GM11168 (cell line): ENCODE results near the gene PCDHGB3.
"Not testable (repeated sequence)": the region's sequence is repeated elsewhere in the genome, so short reads cannot be mapped to it uniquely, and the experiment has no call there.

Experiments
- in situ Hi-C: fragments of 300-500 bp; cut with MboI; formaldehyde crosslinking; loops from one replicate; pipeline ENCODE4 v1.12.0; 2022; ENCODE audit warnings: low sequenced_read_pairs; ENCODE audit not compliant: unreplicated experiment

The PCDHGB3 gene

DNA sequence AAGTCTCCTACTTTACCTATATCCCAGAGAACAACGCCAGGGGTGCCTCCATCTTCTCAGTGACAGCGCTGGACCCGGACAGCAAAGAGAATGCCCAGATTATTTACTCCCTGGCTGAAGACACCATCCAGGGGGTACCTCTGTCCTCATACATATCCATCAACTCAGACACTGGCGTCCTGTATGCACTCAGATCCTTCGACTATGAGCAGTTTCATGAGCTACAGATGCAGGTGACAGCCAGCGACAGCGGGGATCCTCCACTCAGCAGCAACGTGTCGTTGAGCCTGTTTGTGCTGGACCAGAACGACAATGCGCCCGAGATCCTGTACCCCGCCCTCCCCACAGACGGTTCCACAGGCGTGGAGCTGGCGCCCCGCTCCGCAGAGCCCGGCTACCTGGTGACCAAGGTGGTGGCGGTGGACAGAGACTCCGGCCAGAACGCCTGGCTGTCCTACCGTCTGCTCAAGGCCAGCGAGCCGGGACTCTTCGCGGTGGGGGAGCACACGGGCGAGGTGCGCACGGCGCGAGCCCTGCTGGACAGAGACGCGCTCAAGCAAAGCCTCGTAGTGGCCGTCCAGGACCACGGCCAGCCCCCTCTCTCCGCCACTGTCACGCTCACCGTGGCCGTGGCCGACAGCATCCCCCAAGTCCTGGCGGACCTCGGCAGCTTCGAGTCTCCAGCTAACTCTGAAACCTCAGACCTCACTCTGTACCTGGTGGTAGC lies 44.7 kb downstream of the PCDHGB3 start:
- in situ Hi-C loops, result loop anchor here (5.0 kb wide), 1 partner anchor 148 kb away; no protein-coding TSS in a partner anchor

DNA sequence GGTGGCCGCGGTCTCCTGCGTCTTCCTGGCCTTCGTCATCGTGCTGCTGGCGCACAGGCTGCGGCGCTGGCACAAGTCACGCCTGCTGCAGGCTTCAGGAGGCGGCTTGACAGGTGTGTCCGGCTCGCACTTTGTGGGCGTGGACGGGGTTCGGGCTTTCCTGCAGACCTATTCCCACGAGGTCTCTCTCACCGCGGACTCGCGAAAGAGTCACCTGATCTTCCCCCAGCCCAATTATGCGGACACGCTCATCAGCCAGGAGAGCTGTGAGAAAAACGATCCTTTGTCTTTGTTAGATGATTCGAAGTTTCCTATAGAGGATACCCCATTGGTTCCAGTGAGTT lies 45.2 kb downstream of the PCDHGB3 start:
- in situ Hi-C loops, result not testable (repeated sequence)

GRCh38 chr5:141417494-141418172 lies 47.6 kb downstream of the PCDHGB3 start, which contains the start of gene PCDHGB7:
TSS of gene PCDHGB7 (plus strand) at chr5:141417677. CDS start at chr5:141417860, 183 bp downstream.
- in situ Hi-C loops, result not testable (repeated sequence)

- in situ Hi-C loops, result no loop called here
Measured at GRCh38 chr5:141419074-141419880, 49.2 kb downstream of the PCDHGB3 start.

DNA sequence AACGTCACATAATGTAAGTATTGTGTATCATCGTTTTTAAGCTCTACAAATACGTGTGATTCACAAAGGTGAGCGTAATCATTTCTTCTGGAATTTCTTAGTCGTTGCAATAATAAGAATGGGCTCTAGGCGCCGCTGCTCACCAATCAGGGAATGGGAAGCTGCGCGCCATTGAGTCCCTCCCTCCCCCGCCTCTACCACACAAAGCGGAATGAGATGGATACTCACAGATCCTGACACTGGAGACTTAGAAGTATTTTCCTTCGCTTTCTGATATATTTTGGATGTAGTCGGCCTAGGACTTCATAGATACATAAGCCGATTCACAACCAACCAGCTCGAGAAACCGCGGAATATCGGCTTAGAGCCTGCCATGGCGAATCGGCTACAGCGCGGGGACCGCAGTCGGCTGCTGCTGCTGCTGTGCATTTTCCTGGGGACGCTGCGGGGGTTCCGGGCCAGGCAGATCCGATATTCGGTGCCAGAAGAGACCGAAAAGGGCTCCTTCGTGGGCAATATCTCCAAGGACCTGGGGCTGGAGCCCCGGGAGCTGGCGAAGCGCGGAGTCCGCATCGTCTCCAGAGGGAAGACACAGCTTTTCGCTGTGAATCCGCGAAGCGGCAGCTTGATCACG lies 50.9 kb downstream of the PCDHGB3 start, which contains the start of gene PCDHGA11:
TSS of gene PCDHGA11 (plus strand) at position 197 of the 634 bp plus-strand sequence. CDS start at position 374, 177 bp downstream.
- in situ Hi-C loops, result no loop called here

DNA sequence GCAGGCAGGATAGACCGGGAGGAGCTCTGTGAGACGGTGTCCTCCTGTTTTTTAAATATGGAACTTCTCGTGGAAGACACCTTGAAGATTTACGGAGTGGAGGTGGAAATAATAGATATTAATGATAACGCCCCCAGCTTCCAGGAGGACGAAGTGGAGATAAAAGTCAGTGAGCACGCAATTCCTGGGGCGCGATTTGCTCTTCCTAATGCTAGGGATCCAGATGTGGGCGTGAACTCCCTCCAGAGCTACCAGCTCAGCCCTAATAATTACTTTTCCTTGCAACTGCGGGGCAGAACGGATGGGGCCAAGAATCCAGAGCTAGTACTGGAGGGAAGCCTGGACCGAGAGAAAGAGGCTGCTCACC lies 51.4 kb downstream of the PCDHGB3 start:
- in situ Hi-C loops, result no loop called here
